Heart left ventricle (tissue), 13 donors: Measurements from ENCODE around the gene DCT.

Source experiments
- POLR2A ChIP-seq, 2 donors: fragments of 450-650 bp; IDR thresholded peaks; one replicate each; pipeline ENCODE4 v1.6.1; 2017; ENCODE audit warnings: antibody characterized with exemption in 2 of 2, mild to moderate bottlenecking in 2 of 2, moderate library complexity in 2 of 2
- TF ChIP-seq, protein P1 (sequence below), 12 donors: fragments of 200-600 bp; sonication (generic) in 4 of 12; IDR thresholded peaks; one replicate each; pipeline versions ENCODE4 v1.5.0 to v1.8.0; 2018 to 2022; ENCODE audit warnings: antibody characterized with exemption in 12 of 12, mild to moderate bottlenecking in 5 of 12
- donor health status: ischemic (EF 13 %, LVEDD 7.1; RV severe dilation, severe dysfunction).
- donor health status: DM: no; HTN: yes; CAD: no.
- donor health status: DM: no; HTN: no; CAD: no.
- donor health status: ischemic (EF 25% LVEDD 6.9; RV normal size, moderate dysfunction).
- donor health status: ischemic (EF 25% LVEDD 5.7; RV mildly dilated, moderate dysfunction).
- donor health status: ischemic (EF 35%, LVEDD 5.7; RV mildly dilated, moderate dysfunction).
- donor health status: nonischemic (EF 11% LVEDD 7.7; RV severe dilation, severe dysfunction).
- donor health status: DM: yes; HTN: yes; CAD: no.
- donor health status: PGD.
- donor health status: ischemic (EF 29% LVEDD 5.4; RV normal size, mild dysfunction).
- donor health status: nonischemic (EF 23%, LVEDD 6.1; RV moderate dilation, normal function).

- TF ChIP-seq, protein P1, sequence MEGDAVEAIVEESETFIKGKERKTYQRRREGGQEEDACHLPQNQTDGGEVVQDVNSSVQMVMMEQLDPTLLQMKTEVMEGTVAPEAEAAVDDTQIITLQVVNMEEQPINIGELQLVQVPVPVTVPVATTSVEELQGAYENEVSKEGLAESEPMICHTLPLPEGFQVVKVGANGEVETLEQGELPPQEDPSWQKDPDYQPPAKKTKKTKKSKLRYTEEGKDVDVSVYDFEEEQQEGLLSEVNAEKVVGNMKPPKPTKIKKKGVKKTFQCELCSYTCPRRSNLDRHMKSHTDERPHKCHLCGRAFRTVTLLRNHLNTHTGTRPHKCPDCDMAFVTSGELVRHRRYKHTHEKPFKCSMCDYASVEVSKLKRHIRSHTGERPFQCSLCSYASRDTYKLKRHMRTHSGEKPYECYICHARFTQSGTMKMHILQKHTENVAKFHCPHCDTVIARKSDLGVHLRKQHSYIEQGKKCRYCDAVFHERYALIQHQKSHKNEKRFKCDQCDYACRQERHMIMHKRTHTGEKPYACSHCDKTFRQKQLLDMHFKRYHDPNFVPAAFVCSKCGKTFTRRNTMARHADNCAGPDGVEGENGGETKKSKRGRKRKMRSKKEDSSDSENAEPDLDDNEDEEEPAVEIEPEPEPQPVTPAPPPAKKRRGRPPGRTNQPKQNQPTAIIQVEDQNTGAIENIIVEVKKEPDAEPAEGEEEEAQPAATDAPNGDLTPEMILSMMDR (IDR thresholded peaks at IDR 0.05): no peak
- no peak for TF ChIP-seq POLR2A (IDR thresholded peaks at IDR 0.05)
Measured at GRCh38 chr13:94459116-94459515, 20.4 kb downstream of the DCT start.
